PC-9 (cell line): ENCODE results near the gene DNAJC18. TPM values are rescaled to one million over a fixed set of nuclear protein-coding genes. Genes with fewer than 3 reads are reported as not detected.
A peak's percentile ranks its signal among the peaks of the same experiment; 100 is the strongest.

Source experiments
- BruUV-seq: library from RNA; stranded (reverse); fragments of 400-500 nt; replicated peaks from 2 replicates; lab custom pipeline; 2021; lab: Mats Ljungman, UMichigan
- CTCF ChIA-PET: fragments of 300-600 bp; sonication (Branson Sonifier 250); formaldehyde crosslinking; loops from one replicate; lab custom pipeline; 2022; ENCODE audit warnings: antibody characterized with exemption; lab: Charles Lee
- POLR2A ChIA-PET: fragments of 300-600 bp; sonication (Branson Sonifier 250); formaldehyde crosslinking; loops from one replicate; lab custom pipeline; 2022; ENCODE audit warnings: antibody characterized with exemption; ENCODE audit not compliant: unreplicated experiment; lab: Charles Lee
- DNase-seq, 2 experiments: peaks; one replicate each; pipeline versions ENCODE4 v3.0.0 to v3.0.0-alpha.2; 2015 to 2022; ENCODE audit warnings: mixed read lengths in 1 of 2
- H2AFZ ChIP-seq: fragments of 200-600 bp; sonication (generic); 2 replicates; pipeline ENCODE4 v1.8.1; 2017; ENCODE audit warnings: antibody characterized with exemption
- H3F3A ChIP-seq: fragments of 200-600 bp; sonication (generic); 2 replicates; pipeline ENCODE4 v1.8.1; 2017; ENCODE audit warnings: antibody characterized with exemption, mild to moderate bottlenecking, low read depth; ENCODE audit not compliant: insufficient read depth
- H3K27ac ChIP-seq: fragments of 200-600 bp; sonication (generic); 2 replicates; pipeline ENCODE4 v1.6.1; 2016; ENCODE audit warnings: mixed run types
- H3K27me3 ChIP-seq: fragments of 200-600 bp; sonication (generic); 2 replicates; pipeline ENCODE4 v1.6.1; 2016; ENCODE audit warnings: low read depth, mixed run types; ENCODE audit not compliant: insufficient read depth
- H3K36me3 ChIP-seq: fragments of 200-600 bp; sonication (generic); 2 replicates; pipeline ENCODE4 v1.6.1; 2016; ENCODE audit warnings: low read depth, mixed run types
- H3K4me1 ChIP-seq: fragments of 200-600 bp; sonication (generic); replicated peaks from 2 replicates; pipeline ENCODE4 v1.6.1; 2016; ENCODE audit warnings: mixed run types; ENCODE audit not compliant: insufficient read depth
- H3K4me2 ChIP-seq: fragments of 200-600 bp; sonication (generic); 2 replicates; pipeline ENCODE4 v1.6.1; 2017; ENCODE audit warnings: mixed run types
- H3K4me3 ChIP-seq: fragments of 200-600 bp; sonication (generic); 2 replicates; pipeline ENCODE4 v1.6.1; 2016; ENCODE audit warnings: mixed run types
- H3K79me2 ChIP-seq: fragments of 200-600 bp; sonication (generic); 2 replicates; pipeline ENCODE4 v1.6.1; 2017; ENCODE audit warnings: low read depth, mixed run types
- H3K9me2 ChIP-seq: fragments of 200-600 bp; sonication (generic); 2 replicates; pipeline ENCODE4 v1.8.1; 2017; ENCODE audit warnings: mild to moderate bottlenecking; ENCODE audit not compliant: insufficient read depth
- H3K9me3 ChIP-seq: fragments of 200-600 bp; sonication (generic); 2 replicates; pipeline ENCODE4 v1.8.1; 2016; ENCODE audit warnings: low read depth; ENCODE audit not compliant: insufficient read depth
- H4K20me1 ChIP-seq: fragments of 200-600 bp; sonication (generic); 2 replicates; pipeline ENCODE4 v1.8.1; 2017; ENCODE audit not compliant: insufficient read depth
- EZH2 ChIP-seq: fragments of 200-600 bp; sonication (generic); IDR thresholded peaks from 2 replicates; pipeline ENCODE4 v1.8.0; 2017; ENCODE audit warnings: antibody characterized with exemption, low read depth
- intact Hi-C: fragments of 100-400 bp; cut with micrococcal nuclease; formaldehyde crosslinking; loops from one replicate; pipeline ENCODE4 v1.10.0; 2022; ENCODE audit not compliant: unreplicated experiment
- total RNA-seq: library from RNA; stranded (reverse); gene quantifications from 2 replicates; pipeline ENCODE4 v1.2.3, GENCODE V29; 2021
- TF ChIP-seq, protein P1 (sequence below): fragments of 200-600 bp; sonication (generic); conservative IDR thresholded peaks from 2 replicates; pipeline ENCODE4 v1.6.1; 2017; ENCODE audit warnings: mixed run types, antibody characterized with exemption, mild to moderate bottlenecking, moderate library complexity

The DNAJC18 gene
- total RNA-seq, 1 experiment from 2014 or later = 8.9 TPM

DNA sequence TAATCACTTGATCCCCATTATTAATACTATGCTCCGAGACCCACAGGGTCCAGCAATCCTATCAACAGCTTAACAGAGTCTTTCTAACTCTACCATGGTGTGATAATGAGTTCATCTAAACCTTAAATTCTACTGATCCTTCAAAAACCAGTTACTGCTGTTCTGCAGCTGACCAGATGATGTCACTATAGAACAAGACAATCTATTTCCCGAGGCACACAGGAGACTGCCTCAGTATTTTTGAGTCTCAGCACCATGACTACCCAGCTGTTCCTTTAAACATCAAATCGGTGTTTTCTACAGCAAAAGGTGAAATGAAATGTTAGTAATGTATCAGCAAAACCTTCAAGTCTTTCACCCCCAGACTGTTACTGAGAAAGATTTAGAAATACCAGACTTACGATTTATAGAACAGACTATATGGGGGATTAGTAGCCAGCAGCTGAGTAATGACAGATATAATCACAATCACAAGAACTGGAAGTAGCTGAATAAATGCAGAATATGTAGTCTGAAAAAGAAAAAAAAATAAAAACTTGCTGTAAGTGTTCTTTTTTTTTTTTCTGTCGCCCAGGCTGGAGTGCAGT is 16.9 kb downstream of the DNAJC18 start:
- no peak overlapping the region for H2AFZ ChIP-seq
- H3K36me3 ChIP-seq = no peaks in the 10 kb centered on the region
- H3K27me3 ChIP-seq = no peaks in the 10 kb centered on the region
- H3K79me2 ChIP-seq = no peaks in the 10 kb centered on the region
- no peak overlapping the region for H3K27ac ChIP-seq
- DNase-seq = peak; percentile 33 to 55
- no peak overlapping the region for H3K4me3 ChIP-seq
- POLR2A ChIA-PET = interaction anchor here (0.5 to 0.6 kb wide), 2 partner anchors 60 to 129 kb away, joined by 7 to 9 read pairs; no protein-coding TSS in a partner anchor
- no peaks in the 10 kb centered on the region for H3K9me3 ChIP-seq
- CTCF ChIA-PET = interaction anchor here (0.6 to 1.4 kb wide), 5 partner anchors 16 to 212 kb away, joined by 3 to 15 read pairs (median 3); no protein-coding TSS in a partner anchor
- intact Hi-C loops = loop anchor here (1.0 to 2.0 kb wide), 3 partner anchors 91 to 546 kb away; no protein-coding TSS in a partner anchor
- no peaks in the 10 kb centered on the region for H3K9me2 ChIP-seq
- H3K4me1 ChIP-seq = no peaks in the 10 kb centered on the region
- BruUV-seq = no TSS peak
- 0 out of 2 replicates have a peak, but pooled peaks cover 3% of the 10 kb centered on the region for H3F3A ChIP-seq
- H3K4me2 ChIP-seq = no peak overlapping the region
- H4K20me1 ChIP-seq = no peaks in the 10 kb centered on the region
- no peak for TF ChIP-seq EZH2
- TF ChIP-seq, protein P1, sequence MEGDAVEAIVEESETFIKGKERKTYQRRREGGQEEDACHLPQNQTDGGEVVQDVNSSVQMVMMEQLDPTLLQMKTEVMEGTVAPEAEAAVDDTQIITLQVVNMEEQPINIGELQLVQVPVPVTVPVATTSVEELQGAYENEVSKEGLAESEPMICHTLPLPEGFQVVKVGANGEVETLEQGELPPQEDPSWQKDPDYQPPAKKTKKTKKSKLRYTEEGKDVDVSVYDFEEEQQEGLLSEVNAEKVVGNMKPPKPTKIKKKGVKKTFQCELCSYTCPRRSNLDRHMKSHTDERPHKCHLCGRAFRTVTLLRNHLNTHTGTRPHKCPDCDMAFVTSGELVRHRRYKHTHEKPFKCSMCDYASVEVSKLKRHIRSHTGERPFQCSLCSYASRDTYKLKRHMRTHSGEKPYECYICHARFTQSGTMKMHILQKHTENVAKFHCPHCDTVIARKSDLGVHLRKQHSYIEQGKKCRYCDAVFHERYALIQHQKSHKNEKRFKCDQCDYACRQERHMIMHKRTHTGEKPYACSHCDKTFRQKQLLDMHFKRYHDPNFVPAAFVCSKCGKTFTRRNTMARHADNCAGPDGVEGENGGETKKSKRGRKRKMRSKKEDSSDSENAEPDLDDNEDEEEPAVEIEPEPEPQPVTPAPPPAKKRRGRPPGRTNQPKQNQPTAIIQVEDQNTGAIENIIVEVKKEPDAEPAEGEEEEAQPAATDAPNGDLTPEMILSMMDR = peak; percentile 83

DNA sequence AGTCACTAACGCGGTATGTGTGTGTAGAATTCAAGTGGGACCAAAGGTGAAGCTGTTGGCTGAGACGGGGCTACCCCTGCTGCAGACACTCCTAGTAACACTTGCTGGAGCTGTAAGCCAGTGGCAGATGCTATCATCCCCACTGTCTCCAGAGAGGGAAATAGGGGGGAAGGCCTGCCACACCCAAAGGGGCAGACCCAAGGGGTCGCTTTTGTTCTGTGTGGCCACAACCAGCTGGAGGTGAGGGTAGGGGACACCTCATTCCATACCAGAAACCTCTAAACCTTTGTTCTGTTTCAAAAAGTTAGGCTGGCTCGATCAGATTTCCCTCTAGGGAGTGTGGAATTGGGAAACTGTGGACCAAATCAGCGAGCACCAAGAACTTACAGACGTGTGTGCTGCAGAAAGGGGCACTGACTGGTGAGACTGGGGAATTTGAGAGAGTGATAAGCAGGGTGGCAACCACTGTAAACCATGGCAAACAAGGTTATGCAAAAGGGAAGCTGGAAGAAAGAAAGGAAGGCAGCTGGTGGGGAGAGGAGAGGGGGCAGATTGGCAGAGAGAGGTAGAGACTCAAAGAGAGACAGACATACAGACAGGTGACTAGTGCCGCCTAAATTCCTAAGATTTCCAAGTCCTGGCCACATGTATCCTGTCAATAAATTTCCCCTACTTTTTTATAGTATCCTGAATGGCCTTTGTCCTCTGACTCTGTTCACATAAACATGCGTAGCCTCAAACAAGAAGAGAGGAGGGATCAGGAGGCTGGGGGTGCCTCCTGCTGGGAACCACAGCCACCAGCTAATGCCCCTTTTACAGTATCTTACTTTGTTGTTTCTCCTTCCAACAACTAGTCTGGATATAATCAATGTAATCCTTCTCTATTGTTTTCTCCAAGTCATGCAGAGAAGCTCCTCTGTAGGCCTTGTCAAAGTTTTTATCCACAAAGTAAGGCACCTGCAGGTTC is 19.8 kb downstream of the DNAJC18 start:
- no peak overlapping the region for H3K4me3 ChIP-seq
- H2AFZ ChIP-seq = no peak overlapping the region
- TF ChIP-seq, protein P1 = no peak
- no peak for TF ChIP-seq EZH2
- no peaks in the 10 kb centered on the region for H3K9me3 ChIP-seq
- no peaks in the 10 kb centered on the region for H3K4me1 ChIP-seq
- no peak overlapping the region for H3K4me2 ChIP-seq
- DNase-seq = no peak
- BruUV-seq = no TSS peak
- intact Hi-C loops = no loop called here
- H4K20me1 ChIP-seq = no peaks in the 10 kb centered on the region
- POLR2A ChIA-PET = no interaction called here
- CTCF ChIA-PET = interaction anchor here (0.5 kb wide), 2 partner anchors 64 to 77 kb away, joined by 4 to 14 read pairs; no protein-coding TSS in a partner anchor
- H3K27ac ChIP-seq = no peak overlapping the region
- H3K79me2 ChIP-seq = no peaks in the 10 kb centered on the region
- H3K27me3 ChIP-seq = no peaks in the 10 kb centered on the region
- H3K9me2 ChIP-seq = no peaks in the 10 kb centered on the region
- 0 out of 2 replicates have a peak, but pooled peaks cover 3% of the 10 kb centered on the region for H3F3A ChIP-seq
- no peaks in the 10 kb centered on the region for H3K36me3 ChIP-seq

DNA sequence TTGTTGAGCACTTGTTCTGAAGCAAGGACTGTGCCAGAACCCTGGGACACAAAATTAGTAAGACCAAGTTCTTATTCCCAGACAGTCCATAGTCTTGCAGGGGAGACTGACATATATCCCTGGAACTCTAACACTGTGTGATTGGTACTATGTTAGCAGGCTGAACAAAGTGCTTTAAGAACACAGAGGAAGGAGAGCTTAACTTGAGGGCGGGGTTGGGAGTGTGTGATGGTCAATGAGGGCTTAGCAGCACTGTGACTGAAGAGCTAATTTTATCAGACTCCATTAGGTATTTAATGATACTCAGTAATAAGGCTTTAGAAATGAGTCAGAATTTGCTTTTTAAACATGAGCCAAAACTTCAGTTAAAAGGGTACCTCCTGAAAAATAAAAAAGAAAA is 20.5 kb downstream of the DNAJC18 start:
- H3K27ac ChIP-seq = no peak overlapping the region
- CTCF ChIA-PET = interaction anchor here (0.5 kb wide), 2 partner anchors 61 to 96 kb away, joined by 4 to 9 read pairs; no protein-coding TSS in a partner anchor
- H3K4me3 ChIP-seq = no peak overlapping the region
- DNase-seq = no peak
- H3K27me3 ChIP-seq = no peaks in the 10 kb centered on the region
- H3F3A ChIP-seq = 0 out of 2 replicates have a peak, but pooled peaks cover 3% of the 10 kb centered on the region
- no peaks in the 10 kb centered on the region for H3K36me3 ChIP-seq
- intact Hi-C loops = no loop called here
- H2AFZ ChIP-seq = no peak overlapping the region
- no peaks in the 10 kb centered on the region for H4K20me1 ChIP-seq
- no TSS peak for BruUV-seq
- H3K79me2 ChIP-seq = no peaks in the 10 kb centered on the region
- H3K4me1 ChIP-seq = no peaks in the 10 kb centered on the region
- no peaks in the 10 kb centered on the region for H3K9me2 ChIP-seq
- no peaks in the 10 kb centered on the region for H3K9me3 ChIP-seq
- POLR2A ChIA-PET = no interaction called here
- no peak for TF ChIP-seq EZH2
- TF ChIP-seq, protein P1 = no peak
- H3K4me2 ChIP-seq = no peak overlapping the region
